Measurements from ENCODE around the gene FLT3LG. TPM values are rescaled to one million over a fixed set of nuclear protein-coding genes. Genes with fewer than 3 reads are reported as not detected.
"Not testable (repeated sequence)": the region's sequence is repeated elsewhere in the genome, so short reads cannot be mapped to it uniquely, and the experiment has no call there.

The FLT3LG gene
- total RNA-seq, 2 donors from 2014 or later: 77.2 to 92.8 TPM

GRCh38 chr19:49435670-49436069 is 38.3 kb upstream of the FLT3LG start:
- Mint-ChIP-seq H3K4me1 (peaks cover 12% of the 10 kb centered on the region), H3K36me3 (ENCODE audit: low read depth) (peaks cover 6% of the 10 kb centered on the region), H3K27me3 (peaks cover 75% of the 10 kb centered on the region), H3K9me3 (no peaks in the 10 kb centered on the region), H3K4me3 (no peak overlapping the region), H3K27ac (no peak overlapping the region)
- ATAC-seq (replicated peaks): no peak

GRCh38 chr19:49436381-49437017 is 37.5 kb upstream of the FLT3LG start:
- no peak overlapping the region for H3K27ac Mint-ChIP-seq
- peaks cover 6% of the 10 kb centered on the region for H3K36me3 Mint-ChIP-seq (ENCODE audit: low read depth)
- no peak overlapping the region for H3K4me3 Mint-ChIP-seq
- H3K4me1 Mint-ChIP-seq: peaks cover 13% of the 10 kb centered on the region
- H3K9me3 Mint-ChIP-seq: no peaks in the 10 kb centered on the region
- H3K27me3 Mint-ChIP-seq: peaks cover 76% of the 10 kb centered on the region
- peak; percentile 19 for ATAC-seq (replicated peaks)

DNA sequence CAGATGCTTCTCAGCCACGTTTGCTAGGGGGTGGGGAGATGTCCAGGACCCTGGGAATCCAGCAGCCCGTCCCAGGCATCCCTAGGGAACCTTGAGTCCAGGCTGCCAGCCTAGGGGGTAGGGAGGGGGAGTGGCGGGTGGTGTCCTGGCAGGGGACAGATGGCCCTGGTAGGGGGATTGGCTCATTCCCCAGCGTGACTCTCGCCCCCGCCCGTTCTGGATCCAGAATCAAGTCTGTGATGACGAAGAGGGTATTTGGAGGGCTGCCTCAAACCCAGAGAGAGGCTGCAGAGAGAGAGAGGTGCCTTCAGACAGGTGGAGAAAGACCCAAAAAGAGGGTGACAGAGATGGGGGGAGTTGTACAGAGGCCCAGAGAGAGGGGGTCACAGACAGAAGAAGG is 36.8 kb upstream of the FLT3LG start:
- Mint-ChIP-seq H3K36me3 (ENCODE audit: low read depth) (peaks cover 6% of the 10 kb centered on the region), H3K9me3 (no peaks in the 10 kb centered on the region), H3K27me3 (peaks cover 80% of the 10 kb centered on the region), H3K27ac (no peak overlapping the region), H3K4me3 (no peak overlapping the region), H3K4me1 (peaks cover 18% of the 10 kb centered on the region)
- ATAC-seq (replicated peaks): no peak

DNA sequence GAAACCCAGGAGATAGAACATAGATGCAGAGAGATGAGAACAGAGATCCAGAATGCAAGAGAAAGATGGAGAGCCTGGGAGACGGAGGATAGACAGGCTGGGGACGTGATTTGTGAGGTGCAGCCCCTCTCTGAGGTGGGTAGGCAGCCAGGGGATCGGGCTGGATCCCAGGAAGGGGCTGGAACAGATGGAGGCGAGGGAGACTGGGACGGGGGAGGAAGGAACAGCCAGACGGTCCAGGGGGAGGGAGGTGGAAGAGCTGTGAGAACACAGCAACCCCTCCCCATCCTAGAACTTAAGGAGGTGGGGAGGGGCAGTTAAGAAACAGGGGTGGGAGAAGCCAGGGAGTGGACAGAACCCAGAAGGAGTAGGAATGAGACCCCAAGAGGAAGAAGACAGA is 35.8 kb upstream of the FLT3LG start:
- Mint-ChIP-seq H3K4me3 (no peak overlapping the region), H3K9me3 (no peaks in the 10 kb centered on the region), H3K36me3 (ENCODE audit: low read depth) (peaks cover 6% of the 10 kb centered on the region), H3K27me3 (peaks cover 77% of the 10 kb centered on the region), H3K4me1 (peaks cover 20% of the 10 kb centered on the region), H3K27ac (no peak overlapping the region)
- ATAC-seq (replicated peaks): no peak

DNA sequence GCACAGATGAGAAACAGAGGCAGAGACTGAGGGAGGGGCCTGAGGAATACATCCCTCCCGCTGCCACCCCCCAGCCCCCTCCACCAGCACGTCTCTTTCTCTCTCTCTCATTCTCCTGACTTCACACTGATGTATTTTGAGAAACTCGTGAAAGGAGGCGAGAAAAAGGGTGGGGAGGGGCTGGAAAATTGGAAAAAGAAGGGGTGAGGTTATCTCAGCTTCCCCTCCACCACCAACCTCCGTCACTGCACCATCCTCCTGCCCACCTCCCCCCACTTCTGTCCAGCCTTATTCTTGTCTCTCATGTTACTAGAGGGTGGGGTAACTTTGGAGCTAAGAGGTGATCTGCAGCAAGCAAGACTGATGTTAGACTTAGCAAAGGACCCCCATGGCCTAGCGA is 34.2 kb upstream of the FLT3LG start:
- Mint-ChIP-seq H3K36me3 (ENCODE audit: low read depth) (peaks cover 6% of the 10 kb centered on the region), H3K27ac (no peak overlapping the region), H3K4me3 (no peak overlapping the region), H3K9me3 (no peaks in the 10 kb centered on the region), H3K4me1 (peaks cover 16% of the 10 kb centered on the region), H3K27me3 (peaks cover 68% of the 10 kb centered on the region)
- no peak for ATAC-seq (replicated peaks)

- H3K27me3 Mint-ChIP-seq: peaks cover 61% of the 10 kb centered on the region
- no peak overlapping the region for H3K27ac Mint-ChIP-seq
- H3K9me3 Mint-ChIP-seq: no peaks in the 10 kb centered on the region
- peak overlapping the region; percentile 35 for H3K4me3 Mint-ChIP-seq
- ATAC-seq (replicated peaks): no peak
- peaks cover 21% of the 10 kb centered on the region for H3K4me1 Mint-ChIP-seq
- H3K36me3 Mint-ChIP-seq (ENCODE audit: low read depth): peaks cover 6% of the 10 kb centered on the region
Observed at GRCh38 chr19:49440439-49441209, 33.4 kb upstream of the FLT3LG start.

DNA sequence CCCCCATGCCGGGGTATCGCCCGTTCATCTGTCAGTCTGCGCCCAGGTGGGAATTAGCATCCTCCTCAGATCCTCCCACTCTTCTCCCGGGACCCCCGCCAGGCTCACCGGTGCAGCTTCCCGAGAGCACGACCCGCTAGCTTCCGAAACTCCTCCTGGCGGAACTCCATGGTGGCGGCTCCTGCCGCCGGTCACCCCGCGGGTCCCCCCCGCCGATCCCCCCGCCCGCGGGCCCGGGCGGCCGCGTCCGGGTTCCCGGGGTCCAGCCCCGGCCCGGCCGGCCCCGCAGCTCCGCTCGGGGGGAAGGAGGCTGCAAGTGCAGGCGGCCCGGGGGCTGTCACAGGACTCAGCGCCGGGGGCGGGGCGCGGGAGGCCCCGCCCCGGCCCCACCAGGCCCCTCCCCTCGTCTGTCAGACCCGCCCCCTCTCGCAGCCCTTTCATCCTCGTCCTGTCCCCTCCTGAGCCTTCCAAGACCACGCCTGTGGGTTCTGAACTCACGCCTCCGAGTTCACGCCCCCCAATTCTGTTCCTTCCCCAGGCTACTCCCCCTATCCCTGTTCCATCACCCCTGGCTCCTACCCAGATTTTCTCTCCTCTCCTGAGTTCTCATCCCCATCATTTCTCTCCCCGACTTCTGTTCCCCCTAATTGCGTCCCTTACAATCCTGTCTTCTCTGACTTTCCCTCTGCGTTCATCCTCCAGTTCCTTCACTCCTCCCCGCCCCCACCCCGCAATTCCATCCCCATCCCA is 32.6 kb upstream of the FLT3LG start, which contains the start of gene SLC17A7:
SLC17A7 (minus strand) TSS at position 318 of the 750 bp plus-strand sequence; CDS start at position 170, 148 bp downstream.
- Mint-ChIP-seq H3K4me3 (peak within 1 kb of the TSS; percentile 76), H3K27me3 (peaks cover 56% of the 10 kb centered on the region), H3K27ac (no peak within 1 kb of the TSS), H3K4me1 (peaks cover 21% of the 10 kb centered on the region), H3K9me3 (no peaks in the 10 kb centered on the region), H3K36me3 (ENCODE audit: low read depth) (peaks cover 8% of the 10 kb centered on the region)
- ATAC-seq (replicated peaks): no peak

DNA sequence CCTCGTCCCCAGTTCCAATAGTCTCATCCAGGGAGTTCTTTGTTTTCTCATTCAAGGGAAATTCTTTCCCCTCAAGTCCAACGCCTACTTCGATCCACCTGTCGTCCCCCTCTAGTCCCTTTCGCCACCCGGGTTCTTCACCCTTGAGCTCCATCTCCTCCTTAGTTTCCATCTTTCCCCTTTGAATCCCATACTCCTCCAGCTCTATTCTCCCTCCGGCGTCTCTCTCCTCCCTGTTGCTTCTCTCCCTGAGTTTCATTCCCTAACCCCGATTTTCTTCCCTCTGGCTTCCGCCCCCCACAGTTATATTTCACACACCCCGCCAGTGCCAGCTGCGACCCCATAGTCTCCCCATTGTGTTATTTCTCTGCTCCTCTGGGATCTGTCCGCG is 32.1 kb upstream of the FLT3LG start:
- no peak for ATAC-seq (replicated peaks)
- H3K4me3 Mint-ChIP-seq: peak overlapping the region; percentile 76
- peaks cover 53% of the 10 kb centered on the region for H3K27me3 Mint-ChIP-seq
- peaks cover 21% of the 10 kb centered on the region for H3K4me1 Mint-ChIP-seq
- H3K36me3 Mint-ChIP-seq (ENCODE audit: low read depth): peaks cover 13% of the 10 kb centered on the region
- no peaks in the 10 kb centered on the region for H3K9me3 Mint-ChIP-seq
- no peak overlapping the region for H3K27ac Mint-ChIP-seq

GRCh38 chr19:49442354-49442753 is 31.7 kb upstream of the FLT3LG start:
- Mint-ChIP-seq H3K4me1 (peaks cover 21% of the 10 kb centered on the region), H3K27ac (no peak overlapping the region), H3K4me3 (peak overlapping the region; percentile 76), H3K27me3 (peaks cover 49% of the 10 kb centered on the region), H3K9me3 (no peaks in the 10 kb centered on the region), H3K36me3 (ENCODE audit: low read depth) (peaks cover 17% of the 10 kb centered on the region)
- no peak for ATAC-seq (replicated peaks)

GRCh38 chr19:49442771-49443365 is 31.1 kb upstream of the FLT3LG start:
- Mint-ChIP-seq H3K27ac (no peak overlapping the region), H3K4me1 (peaks cover 21% of the 10 kb centered on the region)
- ATAC-seq (replicated peaks): peak; percentile 34

DNA sequence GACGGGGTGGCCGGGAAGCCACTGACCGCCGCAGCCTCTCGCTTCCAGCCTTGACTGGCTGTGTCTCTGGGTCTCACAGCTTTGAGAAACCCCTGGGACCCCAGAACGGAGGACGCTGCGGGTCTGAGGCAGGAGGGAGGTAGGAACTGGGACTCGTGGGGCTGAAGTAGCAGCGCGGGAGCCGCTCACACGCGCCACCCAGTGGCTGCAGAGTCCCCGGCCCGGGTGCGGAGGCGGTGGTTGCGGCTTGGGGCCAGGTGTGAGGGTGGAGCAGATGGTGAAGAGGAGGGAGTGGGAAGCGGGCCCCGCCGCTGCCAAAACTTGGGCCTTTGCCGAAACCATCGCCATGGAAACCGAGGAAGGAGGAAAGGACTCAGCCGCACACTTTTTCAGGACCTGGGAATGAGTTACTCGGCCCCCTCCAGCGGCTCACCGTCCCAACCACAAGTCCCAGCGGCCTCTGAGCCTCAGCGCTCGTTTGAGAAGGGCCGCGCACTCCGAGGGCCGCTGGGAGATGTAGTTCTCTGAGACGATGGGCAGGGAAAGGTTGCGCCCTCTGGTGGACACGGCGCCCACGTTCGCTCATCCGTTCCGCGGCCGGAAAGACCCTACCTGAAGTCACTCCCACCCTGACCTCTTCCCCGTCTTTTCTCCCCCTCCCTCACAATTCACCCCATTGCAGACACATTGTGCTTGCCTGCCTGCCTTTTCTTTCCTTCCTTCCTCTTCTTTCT is 30.5 kb upstream of the FLT3LG start:
- Mint-ChIP-seq H3K27ac (peak overlapping the region; percentile 63), H3K27me3 (peaks cover 37% of the 10 kb centered on the region), H3K4me1 (peaks cover 25% of the 10 kb centered on the region), H3K9me3 (no peaks in the 10 kb centered on the region), H3K36me3 (ENCODE audit: low read depth) (peaks cover 28% of the 10 kb centered on the region), H3K4me3 (peak overlapping the region; percentile 76)
- peak; percentile 93 for ATAC-seq (replicated peaks)

More at GRCh38 chr19:49442771-49443365, 31.1 kb upstream of the FLT3LG start:
- Mint-ChIP-seq H3K27me3 (peaks cover 44% of the 10 kb centered on the region), H3K36me3 (ENCODE audit: low read depth) (peaks cover 22% of the 10 kb centered on the region), H3K4me3 (peak overlapping the region; percentile 76), H3K9me3 (no peaks in the 10 kb centered on the region)

DNA sequence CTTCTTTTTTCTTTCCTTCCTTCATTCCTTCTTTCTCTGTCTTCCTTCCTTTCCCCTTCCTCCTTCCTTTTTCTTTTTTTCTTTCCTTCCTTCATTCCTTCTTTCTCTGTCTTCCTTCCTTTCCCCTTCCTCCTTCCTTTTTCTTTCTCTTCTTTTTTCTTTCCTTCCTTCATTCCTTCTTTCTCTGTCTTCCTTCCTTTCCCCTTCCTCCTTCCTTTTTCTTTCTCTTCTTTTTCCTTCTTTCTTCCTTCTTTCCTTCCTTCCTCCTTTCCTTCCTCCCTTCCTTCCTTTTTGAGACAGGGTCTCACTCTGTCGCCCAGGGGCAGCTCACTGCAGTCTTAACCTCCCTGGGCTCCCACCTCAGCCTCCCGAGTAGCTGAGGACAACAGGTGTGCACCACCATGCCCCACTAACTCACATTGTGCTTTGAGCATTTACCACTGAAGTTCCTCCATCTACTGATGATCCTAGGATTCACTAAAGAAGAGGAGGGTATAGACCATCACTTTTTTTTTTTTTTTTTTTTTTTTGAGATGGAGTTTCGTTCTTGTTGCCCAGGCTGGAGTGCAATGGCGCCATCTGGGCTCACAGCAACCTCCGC is 29.8 kb upstream of the FLT3LG start:
- H3K27me3 Mint-ChIP-seq: peaks cover 31% of the 10 kb centered on the region
- H3K4me1 Mint-ChIP-seq: peaks cover 27% of the 10 kb centered on the region
- not testable (repeated sequence) for ATAC-seq (replicated peaks)

GRCh38 chr19:49445997-49446396 is 28.0 kb upstream of the FLT3LG start:
- Mint-ChIP-seq H3K36me3 (ENCODE audit: low read depth) (peaks cover 53% of the 10 kb centered on the region), H3K27ac (no peak overlapping the region), H3K9me3 (no peaks in the 10 kb centered on the region), H3K4me1 (peaks cover 33% of the 10 kb centered on the region), H3K4me3 (no peak overlapping the region), H3K27me3 (peaks cover 14% of the 10 kb centered on the region)
- no peak for ATAC-seq (replicated peaks)

More for the DNA sequence above, 29.8 kb upstream of the FLT3LG start:
- H3K27ac Mint-ChIP-seq: peak overlapping the region; percentile 63
- H3K4me3 Mint-ChIP-seq: peak overlapping the region; percentile 76
- peaks cover 35% of the 10 kb centered on the region for H3K36me3 Mint-ChIP-seq (ENCODE audit: low read depth)
- not testable (repeated sequence) for H3K9me3 Mint-ChIP-seq
